SK-N-SH (cell line): Measurements from ENCODE around the gene EIF6. TPM values are rescaled to one million over a fixed set of nuclear protein-coding genes. Genes with fewer than 3 reads are reported as not detected.

Experiments used
- CTCF ChIA-PET: fragments of 300-600, 350-600 bp; formaldehyde crosslinking; extraction: SDS; loops from one replicate; lab custom pipeline; 2021; lab: Yijun Ruan, JAX
- POLR2A ChIA-PET: fragments of 350-600 bp; sonication (Branson Sonifier 250); formaldehyde crosslinking; extraction: SDS; loops from one replicate; lab custom pipeline; 2020; ENCODE audit warnings: antibody characterized with exemption, inconsistent platforms; lab: Yijun Ruan, JAX
- DNase-seq: peaks from one replicate; pipeline ENCODE4 v3.0.0; 2012
- H2AFZ ChIP-seq: fragments of 200-600 bp; sonication (generic); 2 replicates; pipeline ENCODE4 v1.8.1; 2016; ENCODE audit warnings: antibody characterized with exemption, mild to moderate bottlenecking, low read depth
- H3F3A ChIP-seq: fragments of 200-600 bp; sonication (generic); replicated peaks from 2 replicates; pipeline ENCODE3; 2016; ENCODE audit warnings: antibody characterized with exemption, mild to moderate bottlenecking; ENCODE audit not compliant: insufficient read depth
- H3K27ac ChIP-seq, 2 experiments: fragments of 200-500 bp in 1 of 2; fragments of 200-600 bp in 1 of 2; sonication (Bioruptor generic) in 1 of 2; sonication (generic), shearing (Covaris generic) in 1 of 2; 2 replicates each; pipeline versions ENCODE4 v1.5.1 to v1.6.1; 2014 to 2016; ENCODE audit warnings: low read depth in 2 of 2, inconsistent platforms in 1 of 2, low read length in 1 of 2, mild to moderate bottlenecking in 1 of 2, mixed read lengths in 1 of 2
- H3K27me3 ChIP-seq: fragments of 200-600 bp; sonication (generic), shearing (Covaris generic); 2 replicates; pipeline ENCODE4 v1.6.1; 2016; ENCODE audit warnings: mixed run types; ENCODE audit not compliant: insufficient read depth
- H3K36me3 ChIP-seq, 2 experiments: fragments of 200-500 bp in 1 of 2; fragments of 200-600 bp in 1 of 2; sonication (Bioruptor generic) in 1 of 2; sonication (generic) in 1 of 2; replicated peaks in 1 of 2; 2 replicates each; pipeline versions ENCODE3 to v1.5.1; 2014 to 2016; ENCODE audit warnings: low read length in 1 of 2, mild to moderate bottlenecking in 1 of 2; ENCODE audit not compliant: insufficient read depth in 2 of 2, control insufficient read depth in 1 of 2
- H3K4me1 ChIP-seq, 2 experiments: fragments of 200-500 bp in 1 of 2; fragments of 200-600 bp in 1 of 2; sonication (Bioruptor generic) in 1 of 2; sonication (generic), shearing (Covaris generic) in 1 of 2; 2 replicates each; pipeline versions ENCODE4 v1.5.1 to v1.6.1; 2014 to 2016; ENCODE audit warnings: low read depth in 1 of 2, low read length in 1 of 2, mixed run types in 1 of 2; ENCODE audit not compliant: insufficient read depth in 2 of 2, control insufficient read depth in 1 of 2
- H3K4me2 ChIP-seq: fragments of 200-600 bp; sonication (generic), shearing (Covaris generic); 2 replicates; pipeline ENCODE4 v1.6.1; 2017; ENCODE audit warnings: mixed run types
- H3K4me3 ChIP-seq, 2 experiments: fragments of 200-500 bp in 1 of 2; fragments of 200-600 bp in 1 of 2; sonication (Bioruptor generic) in 1 of 2; sonication (generic), shearing (Covaris generic) in 1 of 2; 2 replicates each; pipeline versions ENCODE4 v1.5.1 to v1.8.1; 2014 to 2016; ENCODE audit warnings: low read depth in 2 of 2, inconsistent platforms in 1 of 2, low read length in 1 of 2, mild to moderate bottlenecking in 1 of 2, mixed read lengths in 1 of 2, moderate library complexity in 1 of 2
- H3K79me2 ChIP-seq: fragments of 200-600 bp; sonication (generic); 2 replicates; pipeline ENCODE4 v1.8.1; 2017; ENCODE audit warnings: mild to moderate bottlenecking; ENCODE audit not compliant: insufficient read depth
- H3K9ac ChIP-seq: fragments of 200-600 bp; sonication (generic); 2 replicates; pipeline ENCODE4 v1.6.1; 2017; ENCODE audit warnings: mixed run types
- H3K9me2 ChIP-seq: fragments of 200-600 bp; sonication (generic); 2 replicates; pipeline ENCODE4 v1.6.1; 2017; ENCODE audit warnings: mixed run types
- H3K9me3 ChIP-seq: fragments of 200-600 bp; sonication (generic); 2 replicates; pipeline ENCODE4 v1.6.1; 2017; ENCODE audit warnings: mixed run types, mild to moderate bottlenecking, moderate library complexity
- H4K20me1 ChIP-seq: fragments of 200-600 bp; sonication (generic); 2 replicates; pipeline ENCODE4 v1.6.1; 2017; ENCODE audit warnings: mild to moderate bottlenecking, mixed run types; ENCODE audit not compliant: insufficient read depth
- CHD2 ChIP-seq: fragments of 150-350 bp; IDR thresholded peaks from 2 replicates; pipeline ENCODE4 v1.6.1; 2018; ENCODE audit warnings: low read length; ENCODE audit not compliant: partially characterized antibody
- EP300 ChIP-seq, 2 experiments: IDR thresholded peaks; 2 replicates each; pipeline versions ENCODE4 v1.4.0 to v1.6.1; 2012; ENCODE audit warnings: borderline replicate concordance in 1 of 2, low read depth in 1 of 2, low read length in 1 of 2
- FOXJ3 ChIP-seq: sonication (generic); formaldehyde crosslinking; IDR thresholded peaks from 2 replicates; pipeline ENCODE4 v1.5.1; 2020; ENCODE audit warnings: mild to moderate bottlenecking, missing genetic modification reagents
- FOXM1 ChIP-seq: IDR thresholded peaks from 2 replicates; pipeline ENCODE4 v1.4.0; 2012; ENCODE audit warnings: low read depth, mild to moderate bottlenecking
- GABPA ChIP-seq: IDR thresholded peaks from 2 replicates; pipeline ENCODE4 v1.4.0; 2012; ENCODE audit warnings: low read depth, mild to moderate bottlenecking
- GATA2 ChIP-seq: sonication (generic); formaldehyde crosslinking; IDR thresholded peaks from 2 replicates; pipeline ENCODE4 v1.5.0; 2020; ENCODE audit warnings: mild to moderate bottlenecking, missing genetic modification reagents
- JUND ChIP-seq: IDR thresholded peaks from 2 replicates; pipeline ENCODE4 v1.4.0; 2012
- MAX ChIP-seq: IDR thresholded peaks from 2 replicates; pipeline ENCODE4 v1.4.0; 2012; ENCODE audit warnings: low read depth
- MEF2A ChIP-seq: IDR thresholded peaks from 2 replicates; pipeline ENCODE4 v1.4.0; 2012; ENCODE audit warnings: low read depth, borderline replicate concordance
- NFIC ChIP-seq: IDR thresholded peaks from 2 replicates; pipeline ENCODE4 v1.4.0; 2012; ENCODE audit warnings: borderline replicate concordance
- NRF1 ChIP-seq: IDR thresholded peaks from 2 replicates; pipeline ENCODE4 v1.6.1; 2012; ENCODE audit warnings: low read depth, mild to moderate bottlenecking, low read length
- RAD21 ChIP-seq: IDR thresholded peaks from 2 replicates; pipeline ENCODE4 v1.6.1; 2012; ENCODE audit warnings: mild to moderate bottlenecking, low read length
- RCOR1 ChIP-seq: fragments of 150-350 bp; IDR thresholded peaks from 2 replicates; pipeline ENCODE4 v1.6.1; 2017; ENCODE audit warnings: antibody characterized with exemption, low read length
- RFX5 ChIP-seq: IDR thresholded peaks from 2 replicates; pipeline ENCODE4 v1.6.1; 2012; ENCODE audit warnings: mild to moderate bottlenecking, improper control_type of control experiment, low read length
- RXRA ChIP-seq: IDR thresholded peaks from 2 replicates; pipeline ENCODE4 v1.4.0; 2012; ENCODE audit warnings: low read depth, mild to moderate bottlenecking, borderline replicate concordance
- SIN3A ChIP-seq: IDR thresholded peaks from 2 replicates; pipeline ENCODE4 v1.6.1; 2012; ENCODE audit warnings: low read depth, mild to moderate bottlenecking, low read length, moderate library complexity, borderline replicate concordance
- TCF12 ChIP-seq: IDR thresholded peaks from 2 replicates; pipeline ENCODE4 v1.4.0; 2012
- USF1 ChIP-seq: IDR thresholded peaks from 2 replicates; pipeline ENCODE4 v1.4.0; 2012; ENCODE audit warnings: low read depth, borderline replicate concordance
- USF2 ChIP-seq: fragments of 150-350 bp; IDR thresholded peaks from 2 replicates; pipeline ENCODE4 v1.6.1; 2017; ENCODE audit warnings: antibody characterized with exemption, low read length, low read depth, borderline replicate concordance
- WGBS: methylation state at CpG from one replicate; pipeline ENCODE4 v1.1.6; 2017; ENCODE audit warnings: low lambda C conversion rate; 5-methylcytosine and 5-hydroxymethylcytosine counted together
- polyA plus RNA-seq, 3 experiments: library from polyadenylated mRNA; depleted of rRNA; stranded (reverse); fragments of >200 nt; gene quantifications; 2 replicates each; pipeline ENCODE4 v1.2.3, GENCODE V29; 2012

Gene EIF6
- polyA plus RNA-seq, 1 of the 3 experiments (the other 2 are of a cell fraction): 356 TPM

- Histone ChIP-seq H3K9me3 (no peaks in the 10 kb centered on the region), H3K27me3 (no peaks in the 10 kb centered on the region), H3K9ac (no peak overlapping the region), H4K20me1 (no peaks in the 10 kb centered on the region), H3K27ac (no peak overlapping the region; a peak in 1 of 4 replicates), H3F3A (peaks cover 13% of the 10 kb centered on the region), H3K36me3 (peaks cover 0 to 7% of the 10 kb centered on the region in 2 experiments), H3K4me3 (no peak overlapping the region), H3K4me1 (peaks cover 16 to 24% of the 10 kb centered on the region in 2 experiments), H2AFZ (no peak overlapping the region), H3K9me2 (no peaks in the 10 kb centered on the region), H3K79me2 (no peaks in the 10 kb centered on the region), H3K4me2 (no peak overlapping the region)
- TF ChIP-seq CHD2 (no peak), MAX (no peak), FOXJ3 (CRISPR knock-in tag) (no peak), EP300 (IDR thresholded peaks at IDR 0.05; ENCODE audit: borderline replicate concordance in 1 of 2, low read depth in 1 of 2, low read length in 1 of 2) (no peak), MEF2A (no peak), SIN3A (no peak), FOXM1 (no peak), USF1 (no peak), TCF12 (no peak), RXRA (no peak), GATA2 (no peak), NRF1 (no peak), RAD21 (no peak), RFX5 (no peak), GABPA (no peak), NFIC (no peak), USF2 (no peak), JUND (no peak), RCOR1 (no peak)
- POLR2A ChIA-PET: no interaction called here
- CTCF ChIA-PET: interaction anchor here (1.1 kb wide), 1 partner anchor 18 kb away, joined by 3 read pairs; no protein-coding TSS in a partner anchor
- DNase-seq: no peak
- WGBS: 95% methylated on average over 6 of the region's 6 CpGs
Observed at GRCh38 chr20:35325401-35325800, 40.8 kb upstream of the EIF6 start.
